ENCODE results near the gene CIAO1.

The CIAO1 gene

GRCh38 chr2:96259497-96259921, 6.5 kb upstream of the CIAO1 start:
- Histone ChIP-seq H3K9me3 (ENCODE audit: control insufficient read depth in 1 of 2, low read length in 2 of 2) (no peaks in the 10 kb centered on the region), H3K4me1 (ENCODE audit: control insufficient read depth in 1 of 2, insufficient read depth in 2 of 2, low read length in 2 of 2) (peaks cover 54 to 62% of the 10 kb centered on the region in 2 donors), H3K9ac (ENCODE audit: low read depth in 1 of 2, low read length in 2 of 2) (peak overlapping the region; percentile 7 to 60)

GRCh38 chr2:96260387-96261260, 5.4 kb upstream of the CIAO1 start:
- Histone ChIP-seq H3K36me3 (ENCODE audit: control insufficient read depth in 1 of 2, insufficient read depth in 2 of 2, low read length in 2 of 2) (peaks cover 3 to 24% of the 10 kb centered on the region in 2 donors), H3K9ac (ENCODE audit: low read depth in 1 of 2, low read length in 2 of 2) (peak overlapping the region; percentile 34 to 60)

More at GRCh38 chr2:96259497-96259921, 6.5 kb upstream of the CIAO1 start:
- Histone ChIP-seq H3K27me3 (ENCODE audit: control insufficient read depth in 1 of 2, insufficient read depth in 2 of 2, low read length in 2 of 2) (no peaks in the 10 kb centered on the region), H3K4me3 (ENCODE audit: low read depth in 1 of 2, low read length in 2 of 2) (peak overlapping the region; percentile 6 to 19), H3K27ac (ENCODE audit: low read depth, low read length) (peak overlapping the region; percentile 74), H3K36me3 (ENCODE audit: control insufficient read depth in 1 of 2, insufficient read depth in 2 of 2, low read length in 2 of 2) (peaks cover 11 to 35% of the 10 kb centered on the region in 2 donors)

DNA sequence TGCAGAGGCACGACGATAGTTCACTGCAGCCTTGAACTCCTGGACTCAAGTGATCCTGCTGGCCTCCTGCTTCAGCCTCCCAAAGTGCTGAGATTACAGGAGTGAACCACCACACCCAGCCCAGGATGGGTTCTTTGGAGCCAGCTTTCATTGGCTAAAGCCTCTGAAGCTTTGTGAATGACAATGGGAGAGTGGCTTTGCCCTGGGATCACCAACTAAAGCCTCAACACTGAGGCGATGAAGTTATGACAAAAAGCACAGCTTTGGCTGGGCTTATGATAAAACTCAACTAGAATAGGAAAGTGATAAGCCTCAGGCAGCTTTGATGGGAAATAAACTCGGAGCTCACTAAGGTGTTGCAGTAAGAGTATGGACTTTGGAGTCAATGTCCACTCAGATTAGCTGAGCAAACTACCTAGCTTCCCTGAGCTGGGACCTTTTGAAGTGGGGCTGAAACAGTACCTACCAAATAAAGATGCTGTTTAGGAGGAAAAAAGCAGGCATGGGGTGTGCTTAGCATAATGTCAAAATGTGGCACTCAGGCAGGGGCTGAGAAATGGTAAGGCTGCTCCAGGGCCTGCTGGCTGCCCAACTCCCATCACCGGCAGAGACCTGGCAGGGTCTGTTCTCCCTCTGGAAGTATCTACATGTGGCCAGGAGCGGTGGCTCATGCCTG, 4.6 kb upstream of the CIAO1 start:
- H3K4me1 ChIP-seq (ENCODE audit: control insufficient read depth in 1 of 2, insufficient read depth in 2 of 2, low read length in 2 of 2): peaks cover 58 to 66% of the 10 kb centered on the region in 2 donors
- H3K36me3 ChIP-seq (ENCODE audit: control insufficient read depth in 1 of 2, insufficient read depth in 2 of 2, low read length in 2 of 2): peaks cover 3 to 22% of the 10 kb centered on the region in 2 donors
- H3K9me3 ChIP-seq (ENCODE audit: control insufficient read depth in 1 of 2, low read length in 2 of 2): no peaks in the 10 kb centered on the region
- peak overlapping the region; percentile 38 to 60 for H3K9ac ChIP-seq (ENCODE audit: low read depth in 1 of 2, low read length in 2 of 2)
- no peaks in the 10 kb centered on the region for H3K27me3 ChIP-seq (ENCODE audit: control insufficient read depth in 1 of 2, insufficient read depth in 2 of 2, low read length in 2 of 2)
- peak overlapping the region; percentile 74 for H3K27ac ChIP-seq (ENCODE audit: low read depth, low read length)
- H3K4me3 ChIP-seq (ENCODE audit: low read depth in 1 of 2, low read length in 2 of 2): peak overlapping the region in 1 of 2 donors; percentile 17

More at GRCh38 chr2:96260387-96261260, 5.4 kb upstream of the CIAO1 start:
- Histone ChIP-seq H3K4me3 (ENCODE audit: low read depth in 1 of 2, low read length in 2 of 2) (peak overlapping the region; percentile 28 to 41), H3K27me3 (ENCODE audit: control insufficient read depth in 1 of 2, insufficient read depth in 2 of 2, low read length in 2 of 2) (no peaks in the 10 kb centered on the region), H3K27ac (ENCODE audit: low read depth, low read length) (peak overlapping the region; percentile 74), H3K4me1 (ENCODE audit: control insufficient read depth in 1 of 2, insufficient read depth in 2 of 2, low read length in 2 of 2) (peaks cover 58 to 66% of the 10 kb centered on the region in 2 donors), H3K9me3 (ENCODE audit: control insufficient read depth in 1 of 2, low read length in 2 of 2) (no peaks in the 10 kb centered on the region)

DNA sequence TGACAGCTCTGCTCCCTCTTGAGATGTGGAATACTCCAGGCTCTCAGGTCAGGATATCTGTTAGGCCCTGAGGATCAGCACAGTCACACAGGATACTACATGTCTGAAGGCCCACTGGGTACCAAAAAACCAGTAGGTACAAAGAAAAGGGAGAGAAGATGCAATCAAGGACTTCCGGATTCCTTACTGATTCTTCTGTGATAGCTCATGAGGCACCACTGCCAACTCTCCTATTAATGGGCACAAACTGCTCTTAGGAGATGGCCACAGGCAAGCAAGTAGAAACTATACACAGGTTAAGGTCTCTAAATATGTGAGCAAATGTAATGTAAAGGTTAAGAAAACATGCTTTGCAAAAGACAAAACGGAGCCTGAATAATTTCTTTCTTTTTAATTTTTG, 3.7 kb upstream of the CIAO1 start:
- no peak overlapping the region for H3K27ac ChIP-seq (ENCODE audit: low read depth, low read length)

DNA sequence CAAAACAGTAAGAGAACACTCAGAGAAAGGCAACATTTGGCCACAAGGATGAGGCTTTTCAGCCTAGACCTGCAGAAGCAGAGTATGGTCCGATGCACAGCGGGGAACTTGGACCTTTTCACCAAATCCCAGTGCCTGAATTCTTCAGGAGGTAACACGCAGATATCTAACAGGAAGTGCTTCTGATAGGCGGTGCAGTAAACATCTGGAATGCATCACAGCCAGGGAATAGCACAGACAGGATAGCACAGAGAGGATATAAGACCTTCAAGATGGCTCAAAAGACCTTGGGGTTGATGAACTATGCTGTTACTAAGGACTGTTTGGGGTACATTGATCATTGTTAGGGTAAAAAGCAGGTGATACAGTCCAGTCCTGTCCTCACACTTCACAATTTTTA, 1.9 kb upstream of the CIAO1 start:
- H3K4me3 ChIP-seq (ENCODE audit: low read depth in 1 of 2, low read length in 2 of 2): peak overlapping the region; percentile 88 to 92
- H3K36me3 ChIP-seq (ENCODE audit: control insufficient read depth in 1 of 2, insufficient read depth in 2 of 2, low read length in 2 of 2): peaks cover 12 to 29% of the 10 kb centered on the region in 2 donors
- no peak overlapping the region for H3K27ac ChIP-seq (ENCODE audit: low read depth, low read length)
- H3K27me3 ChIP-seq (ENCODE audit: control insufficient read depth in 1 of 2, insufficient read depth in 2 of 2, low read length in 2 of 2): no peaks in the 10 kb centered on the region
- H3K9me3 ChIP-seq (ENCODE audit: control insufficient read depth in 1 of 2, low read length in 2 of 2): no peaks in the 10 kb centered on the region
- H3K9ac ChIP-seq (ENCODE audit: low read depth in 1 of 2, low read length in 2 of 2): peak overlapping the region in 1 of 2 donors; percentile 91
- H3K4me1 ChIP-seq (ENCODE audit: control insufficient read depth in 1 of 2, insufficient read depth in 2 of 2, low read length in 2 of 2): peaks cover 57 to 59% of the 10 kb centered on the region in 2 donors

More for the DNA sequence above, 3.7 kb upstream of the CIAO1 start:
- Histone ChIP-seq H3K27me3 (ENCODE audit: control insufficient read depth in 1 of 2, insufficient read depth in 2 of 2, low read length in 2 of 2) (no peaks in the 10 kb centered on the region), H3K4me1 (ENCODE audit: control insufficient read depth in 1 of 2, insufficient read depth in 2 of 2, low read length in 2 of 2) (peaks cover 65 to 69% of the 10 kb centered on the region in 2 donors), H3K36me3 (ENCODE audit: control insufficient read depth in 1 of 2, insufficient read depth in 2 of 2, low read length in 2 of 2) (peaks cover 3 to 21% of the 10 kb centered on the region in 2 donors), H3K9me3 (ENCODE audit: control insufficient read depth in 1 of 2, low read length in 2 of 2) (no peaks in the 10 kb centered on the region), H3K9ac (ENCODE audit: low read depth in 1 of 2, low read length in 2 of 2) (no peak overlapping the region), H3K4me3 (ENCODE audit: low read depth in 1 of 2, low read length in 2 of 2) (no peak overlapping the region)

- Histone ChIP-seq H3K36me3 (ENCODE audit: control insufficient read depth in 1 of 2, insufficient read depth in 2 of 2, low read length in 2 of 2) (peaks cover 14 to 32% of the 10 kb centered on the region in 2 donors), H3K9me3 (ENCODE audit: control insufficient read depth in 1 of 2, low read length in 2 of 2) (no peaks in the 10 kb centered on the region), H3K9ac (ENCODE audit: low read depth in 1 of 2, low read length in 2 of 2) (peak overlapping the region; percentile 87 to 91), H3K27ac (ENCODE audit: low read depth, low read length) (peak overlapping the region; percentile 88), H3K4me1 (ENCODE audit: control insufficient read depth in 1 of 2, insufficient read depth in 2 of 2, low read length in 2 of 2) (peaks cover 50 to 52% of the 10 kb centered on the region in 2 donors), H3K27me3 (ENCODE audit: control insufficient read depth in 1 of 2, insufficient read depth in 2 of 2, low read length in 2 of 2) (no peaks in the 10 kb centered on the region), H3K4me3 (ENCODE audit: low read depth in 1 of 2, low read length in 2 of 2) (peak overlapping the region; percentile 88 to 92)
These were observed 1.2 kb upstream of the CIAO1 start for GRCh38 chr2:96264656-96265348.

GRCh38 chr2:96265349-96265839, 631 bp upstream of the CIAO1 start:
- H3K4me1 ChIP-seq (ENCODE audit: control insufficient read depth in 1 of 2, insufficient read depth in 2 of 2, low read length in 2 of 2): peaks cover 44 to 46% of the 10 kb centered on the region in 2 donors
- no peaks in the 10 kb centered on the region for H3K27me3 ChIP-seq (ENCODE audit: control insufficient read depth in 1 of 2, insufficient read depth in 2 of 2, low read length in 2 of 2)
- peak overlapping the region; percentile 88 for H3K27ac ChIP-seq (ENCODE audit: low read depth, low read length)
- peaks cover 14 to 32% of the 10 kb centered on the region in 2 donors for H3K36me3 ChIP-seq (ENCODE audit: control insufficient read depth in 1 of 2, insufficient read depth in 2 of 2, low read length in 2 of 2)
- peak overlapping the region; percentile 87 to 91 for H3K9ac ChIP-seq (ENCODE audit: low read depth in 1 of 2, low read length in 2 of 2)
- H3K9me3 ChIP-seq (ENCODE audit: control insufficient read depth in 1 of 2, low read length in 2 of 2): no peaks in the 10 kb centered on the region
- peak overlapping the region; percentile 88 to 92 for H3K4me3 ChIP-seq (ENCODE audit: low read depth in 1 of 2, low read length in 2 of 2)

DNA sequence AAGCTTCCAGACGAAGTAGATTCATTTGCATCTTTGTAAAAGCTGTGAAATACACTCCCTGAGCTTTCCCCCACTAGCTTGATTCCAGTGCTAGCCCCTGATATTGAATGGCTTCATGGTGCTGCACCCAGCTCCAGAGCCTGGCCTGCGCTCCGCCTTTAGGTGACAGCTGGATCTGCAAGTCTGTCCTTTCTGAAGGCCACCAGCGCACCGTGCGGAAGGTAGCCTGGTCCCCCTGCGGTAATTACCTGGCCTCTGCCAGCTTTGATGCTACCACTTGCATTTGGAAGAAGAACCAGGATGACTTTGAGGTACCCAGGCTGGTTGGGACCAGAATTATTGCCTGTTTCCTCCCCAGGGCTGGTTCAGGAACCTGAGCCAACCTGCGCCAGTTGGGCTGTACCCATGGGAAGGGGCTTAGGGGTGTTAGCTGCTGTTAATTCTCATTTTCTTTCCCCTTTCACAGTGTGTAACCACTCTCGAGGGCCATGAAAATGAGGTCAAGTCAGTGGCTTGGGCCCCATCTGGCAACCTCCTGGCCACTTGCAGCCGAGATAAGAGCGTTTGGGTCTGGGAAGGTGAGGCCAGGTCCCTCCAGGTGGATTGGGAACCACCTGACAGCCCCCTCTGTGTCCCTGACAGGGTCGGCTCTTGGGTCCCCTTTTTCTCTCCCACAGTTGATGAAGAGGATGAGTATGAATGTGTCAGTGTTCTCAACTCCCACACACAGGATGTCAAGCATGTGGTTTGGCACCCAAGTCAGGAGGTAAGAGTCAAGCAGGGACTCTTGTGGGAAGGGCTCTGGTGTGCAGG, 1.3 kb downstream of the CIAO1 start:
- Histone ChIP-seq H3K9me3 (ENCODE audit: control insufficient read depth in 1 of 2, low read length in 2 of 2) (no peaks in the 10 kb centered on the region), H3K9ac (ENCODE audit: low read depth in 1 of 2, low read length in 2 of 2) (peak overlapping the region; percentile 18 to 94), H3K4me1 (ENCODE audit: control insufficient read depth in 1 of 2, insufficient read depth in 2 of 2, low read length in 2 of 2) (peaks cover 26% of the 10 kb centered on the region in 2 donors), H3K27me3 (ENCODE audit: control insufficient read depth in 1 of 2, insufficient read depth in 2 of 2, low read length in 2 of 2) (no peaks in the 10 kb centered on the region), H3K36me3 (ENCODE audit: control insufficient read depth in 1 of 2, insufficient read depth in 2 of 2, low read length in 2 of 2) (peaks cover 23 to 46% of the 10 kb centered on the region in 2 donors), H3K27ac (ENCODE audit: low read depth, low read length) (no peak overlapping the region), H3K4me3 (ENCODE audit: low read depth in 1 of 2, low read length in 2 of 2) (peak overlapping the region; percentile 84 to 100)

DNA sequence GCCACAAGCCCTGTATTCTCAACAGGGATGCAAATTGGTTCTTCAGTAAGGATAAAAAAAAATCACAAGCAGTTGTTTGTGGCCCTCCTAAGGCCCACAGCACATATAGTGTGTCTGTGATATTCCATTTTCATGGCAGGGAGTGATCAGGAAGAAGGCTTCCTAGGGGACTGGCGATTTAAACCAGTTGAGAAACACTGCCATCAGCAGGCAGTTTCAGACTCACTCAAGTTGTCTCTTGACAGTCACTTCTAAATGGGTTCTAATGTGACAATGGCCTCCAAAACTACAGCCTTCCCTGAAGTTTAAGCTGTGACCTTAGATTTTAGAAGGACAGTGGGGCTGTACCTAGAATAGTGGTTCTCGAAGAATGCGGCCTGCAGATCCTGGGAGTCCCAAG, 6.0 kb downstream of the CIAO1 start:
- peaks cover 6 to 8% of the 10 kb centered on the region in 2 donors for H3K4me1 ChIP-seq (ENCODE audit: control insufficient read depth in 1 of 2, insufficient read depth in 2 of 2, low read length in 2 of 2)
- H3K27ac ChIP-seq (ENCODE audit: low read depth, low read length): no peak overlapping the region
- H3K9me3 ChIP-seq (ENCODE audit: control insufficient read depth in 1 of 2, low read length in 2 of 2): no peaks in the 10 kb centered on the region
- H3K27me3 ChIP-seq (ENCODE audit: control insufficient read depth in 1 of 2, insufficient read depth in 2 of 2, low read length in 2 of 2): no peaks in the 10 kb centered on the region
- peaks cover 33 to 75% of the 10 kb centered on the region in 2 donors for H3K36me3 ChIP-seq (ENCODE audit: control insufficient read depth in 1 of 2, insufficient read depth in 2 of 2, low read length in 2 of 2)
- H3K9ac ChIP-seq (ENCODE audit: low read depth in 1 of 2, low read length in 2 of 2): no peak overlapping the region
- H3K4me3 ChIP-seq (ENCODE audit: low read depth in 1 of 2, low read length in 2 of 2): no peak overlapping the region
